Endothelial cell of umbilical vein (primary cell): Measurements from ENCODE around the gene ZNF330. TPM values are rescaled to one million over a fixed set of nuclear protein-coding genes. Genes with fewer than 3 reads are reported as not detected.
A peak's percentile ranks its signal among the peaks of the same experiment; 100 is the strongest.
"Not testable (repeated sequence)": the region's sequence is repeated elsewhere in the genome, so short reads cannot be mapped to it uniquely, and the experiment has no call there.

Source experiments
- BruUV-seq: library from RNA; stranded (reverse); fragments of 400-500 nt; replicated peaks from 2 replicates; lab custom pipeline; 2021; lab: Mats Ljungman, UMichigan
- CTCF ChIA-PET: fragments of 300-600, 350-600 bp; sonication (Branson Sonifier 250); formaldehyde crosslinking; loops from one replicate; lab custom pipeline; 2021; ENCODE audit warnings: antibody characterized with exemption, inconsistent platforms; lab: Charles Lee
- POLR2A ChIA-PET: fragments of 300-600, 350-600 bp; sonication (Branson Sonifier 250); formaldehyde crosslinking; loops from one replicate; lab custom pipeline; 2021; ENCODE audit warnings: antibody characterized with exemption, inconsistent platforms; lab: Charles Lee
- DNase-seq: peaks from one replicate; pipeline ENCODE4 v3.0.0-alpha.2; 2011; ENCODE audit warnings: low read depth, low spot score
- FAIRE-seq: peaks from 2 replicates; lab custom pipeline; 2011; peaks lifted over from hg19 to GRCh38; lab: Jason Lieb, UNC
- H2AFZ ChIP-seq: 2 replicates; pipeline ENCODE4 v1.6.0; 2012; ENCODE audit warnings: low read depth, low read length, control low read depth, inconsistent platforms
- H3K27ac ChIP-seq: 2 replicates; pipeline ENCODE4 v1.5.1; 2011; ENCODE audit warnings: low read depth, mild to moderate bottlenecking, control low read depth, low read length, moderate library complexity; ENCODE audit not compliant: insufficient read depth
- H3K27me3 ChIP-seq, 2 experiments: 2 replicates each; pipeline versions ENCODE4 v1.6.0 to v1.6.1; 2011; ENCODE audit warnings: low read length in 2 of 2, mixed read lengths in 1 of 2; ENCODE audit not compliant: control insufficient read depth in 2 of 2, insufficient read depth in 2 of 2
- H3K36me3 ChIP-seq, 2 experiments: 2 replicates in 1 of 2; 3 replicates in 1 of 2; pipeline ENCODE4 v1.5.1; 2011; ENCODE audit warnings: low read length in 2 of 2, mild to moderate bottlenecking in 1 of 2, moderate library complexity in 1 of 2; ENCODE audit not compliant: control insufficient read depth in 2 of 2, insufficient read depth in 2 of 2; ENCODE audit errors: extremely low read depth in 1 of 2
- H3K4me1 ChIP-seq: 3 replicates; pipeline ENCODE4 v1.5.1; 2011; ENCODE audit warnings: mild to moderate bottlenecking, low read length; ENCODE audit not compliant: control insufficient read depth, insufficient read depth; ENCODE audit errors: extremely low read depth
- H3K4me2 ChIP-seq: 2 replicates; pipeline ENCODE4 v1.6.1; 2011; ENCODE audit warnings: low read length, control low read depth, mixed read lengths; ENCODE audit not compliant: insufficient read depth
- H3K4me3 ChIP-seq, 3 experiments: fragments of 200-600 bp in 1 of 3; sonication (generic), shearing (Covaris generic) in 1 of 3; replicated peaks in 1 of 3; 2 replicates each; pipeline ENCODE4 v1.5.1; 2011 to 2016; ENCODE audit warnings: control low read depth in 3 of 3, low read length in 3 of 3, mild to moderate bottlenecking in 2 of 3, inconsistent platforms in 1 of 3, low read depth in 1 of 3, moderate library complexity in 1 of 3; ENCODE audit not compliant: insufficient read depth in 1 of 3
- H3K79me2 ChIP-seq: 2 replicates; pipeline ENCODE4 v1.6.0; 2012; ENCODE audit warnings: low read length, inconsistent platforms; ENCODE audit not compliant: control insufficient read depth, insufficient read depth
- H3K9ac ChIP-seq: replicated peaks from 2 replicates; pipeline ENCODE3; 2011; ENCODE audit warnings: low read length, control low read depth; ENCODE audit not compliant: insufficient read depth; ENCODE audit errors: extremely low read depth
- H3K9me1 ChIP-seq: replicated peaks from 3 replicates; pipeline ENCODE4 v1.6.0; 2011; ENCODE audit warnings: mild to moderate bottlenecking, low read length; ENCODE audit not compliant: control insufficient read depth, insufficient read depth; ENCODE audit errors: extremely low read depth
- H3K9me3 ChIP-seq: replicated peaks from 2 replicates; pipeline ENCODE4 v1.5.1; 2012; ENCODE audit warnings: low read length, inconsistent platforms; ENCODE audit not compliant: control insufficient read depth, insufficient read depth
- H4K20me1 ChIP-seq: replicated peaks from 2 replicates; pipeline ENCODE3; 2011; ENCODE audit warnings: mild to moderate bottlenecking, low read length; ENCODE audit not compliant: control insufficient read depth, insufficient read depth; ENCODE audit errors: extremely low read depth
- EZH2 ChIP-seq: IDR thresholded peaks from 2 replicates; pipeline ENCODE4 v1.6.1; 2012; ENCODE audit warnings: borderline replicate concordance, low read depth, mild to moderate bottlenecking, moderate library complexity, low read length, inconsistent platforms; ENCODE audit not compliant: severe bottlenecking
- JUN ChIP-seq: IDR thresholded peaks from 2 replicates; pipeline ENCODE4 v1.6.1; 2011; ENCODE audit warnings: borderline replicate concordance, low read depth; ENCODE audit not compliant: insufficient read length, insufficient read depth
- dilution Hi-C: fragments of 300-500 bp; cut with MboI; formaldehyde crosslinking; loops from one replicate; pipeline ENCODE4 v1.15.0; 2019; ENCODE audit warnings: low sequenced_read_pairs; ENCODE audit not compliant: extremely low pct_ligation_motif_present
- intact Hi-C: fragments of 100-400 bp; cut with micrococcal nuclease; formaldehyde crosslinking; loops from one replicate; pipeline ENCODE4 v1.10.0; 2022
- polyA plus RNA-seq, 4 experiments: library from polyadenylated mRNA; depleted of rRNA in 3 of 4; stranded (reverse) in 3 of 4; unstranded in 1 of 4; fragments of >200 nt; gene quantifications; 2 replicates each; pipeline versions ENCODE4 v1.2.1 to v1.2.3, GENCODE V29; 2011 to 2012; ENCODE audit warnings: missing spikeins in 1 of 4
- total RNA-seq: library from RNA; stranded (reverse); gene quantifications from 2 replicates; pipeline ENCODE4 v1.2.3, GENCODE V29; 2021
- TF ChIP-seq, protein P1 (sequence below), 2 donors: IDR thresholded peaks; 1 replicate in 1 of 2; 2 replicates in 1 of 2; pipeline ENCODE4 v1.5.1; 2011; ENCODE audit warnings: low read length in 2 of 2, mild to moderate bottlenecking in 2 of 2, moderate library complexity in 2 of 2, control low read depth in 1 of 2, inconsistent platforms in 1 of 2, low read depth in 1 of 2; ENCODE audit not compliant: insufficient read depth in 1 of 2; ENCODE audit errors: extremely low read depth in 1 of 2
- TF ChIP-seq, protein P2 (sequence below): IDR thresholded peaks from 2 replicates; pipeline ENCODE4 v1.6.1; 2011; ENCODE audit not compliant: insufficient read depth, insufficient read length

Gene ZNF330
- total and polyA plus RNA-seq, 2 donors (not counting 3 experiments of a cell fraction or from before 2014, with no cell fraction given) = 15.5 to 31.0 TPM

DNA sequence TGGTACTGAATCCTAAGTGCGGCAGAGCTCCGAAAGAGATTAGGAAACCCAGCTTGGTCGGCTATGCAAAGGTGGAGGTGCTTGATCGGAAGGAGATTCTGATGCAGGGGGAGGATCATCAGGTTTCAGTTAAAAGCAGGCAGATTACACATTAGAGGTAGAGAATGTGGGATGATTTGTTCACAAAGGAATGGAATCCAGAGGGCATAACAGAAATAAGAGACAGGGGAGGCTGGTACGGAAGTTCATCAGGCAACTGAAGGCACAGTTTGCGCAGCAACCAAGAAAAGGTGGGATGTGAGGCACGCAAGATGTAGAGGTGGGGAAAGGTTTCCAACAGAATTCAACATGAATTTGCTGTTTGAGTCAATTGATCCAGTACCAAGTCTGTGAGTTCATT lies 424 bp upstream of the ZNF330 start:
- POLR2A ChIA-PET = no interaction called here

DNA sequence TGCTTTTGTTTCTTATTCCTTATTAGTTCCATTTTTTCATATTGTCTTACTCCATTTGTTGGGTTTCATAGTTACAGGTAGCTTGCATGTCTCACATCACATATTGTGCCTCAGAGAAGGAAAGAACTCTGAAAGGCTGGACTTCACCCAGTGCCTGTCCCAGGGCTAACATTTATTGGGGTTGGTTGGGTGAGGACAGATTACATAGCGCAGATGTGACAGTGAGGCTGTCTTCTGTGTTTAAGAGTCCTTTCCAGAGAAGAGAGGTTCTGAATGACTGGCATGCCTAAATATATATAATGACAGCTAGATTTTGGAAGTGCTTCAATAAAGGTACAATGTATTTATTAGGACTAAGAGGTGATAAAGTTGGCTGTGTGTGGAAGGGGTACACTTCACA lies 2.7 kb downstream of the ZNF330 start:
- dilution Hi-C loops = no loop called here
- no TSS peak for BruUV-seq
- no peak overlapping the region for H3K9ac ChIP-seq
- ChIA-PET CTCF (no interaction called here), POLR2A (no interaction called here)
- intact Hi-C loops = loop anchor here (5.0 kb wide), 1 partner anchor 869 kb away; no protein-coding TSS in a partner anchor
- H3K9me1 ChIP-seq = no peaks in the 10 kb centered on the region
- no peak for TF ChIP-seq EZH2
- TF ChIP-seq, protein P1, sequence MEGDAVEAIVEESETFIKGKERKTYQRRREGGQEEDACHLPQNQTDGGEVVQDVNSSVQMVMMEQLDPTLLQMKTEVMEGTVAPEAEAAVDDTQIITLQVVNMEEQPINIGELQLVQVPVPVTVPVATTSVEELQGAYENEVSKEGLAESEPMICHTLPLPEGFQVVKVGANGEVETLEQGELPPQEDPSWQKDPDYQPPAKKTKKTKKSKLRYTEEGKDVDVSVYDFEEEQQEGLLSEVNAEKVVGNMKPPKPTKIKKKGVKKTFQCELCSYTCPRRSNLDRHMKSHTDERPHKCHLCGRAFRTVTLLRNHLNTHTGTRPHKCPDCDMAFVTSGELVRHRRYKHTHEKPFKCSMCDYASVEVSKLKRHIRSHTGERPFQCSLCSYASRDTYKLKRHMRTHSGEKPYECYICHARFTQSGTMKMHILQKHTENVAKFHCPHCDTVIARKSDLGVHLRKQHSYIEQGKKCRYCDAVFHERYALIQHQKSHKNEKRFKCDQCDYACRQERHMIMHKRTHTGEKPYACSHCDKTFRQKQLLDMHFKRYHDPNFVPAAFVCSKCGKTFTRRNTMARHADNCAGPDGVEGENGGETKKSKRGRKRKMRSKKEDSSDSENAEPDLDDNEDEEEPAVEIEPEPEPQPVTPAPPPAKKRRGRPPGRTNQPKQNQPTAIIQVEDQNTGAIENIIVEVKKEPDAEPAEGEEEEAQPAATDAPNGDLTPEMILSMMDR (IDR thresholded peaks at IDR 0.05; ENCODE audit: extremely low read depth in 1 of 2, insufficient read depth in 1 of 2, low read depth in 1 of 2, low read length in 2 of 2) = no peak
- no peak for TF ChIP-seq JUN
- H3K4me2 ChIP-seq = no peak overlapping the region
- DNase-seq (no peak), FAIRE-seq (no peak)
- H3K27ac ChIP-seq = no peak overlapping the region
- H3K9me3 ChIP-seq = no peaks in the 10 kb centered on the region
- no peak overlapping the region for H2AFZ ChIP-seq
- peaks cover 2 to 17% of the 10 kb centered on the region in 2 experiments for H3K36me3 ChIP-seq
- peaks cover 10% of the 10 kb centered on the region for H3K4me1 ChIP-seq
- no peak overlapping the region for H3K4me3 ChIP-seq
- no peaks in the 10 kb centered on the region for H4K20me1 ChIP-seq
- H3K79me2 ChIP-seq = peaks cover 44% of the 10 kb centered on the region
- no peaks in the 10 kb centered on the region for H3K27me3 ChIP-seq

More for the DNA sequence above, 424 bp upstream of the ZNF330 start:
- Histone ChIP-seq H3K9me1 (no peaks in the 10 kb centered on the region), H3K4me3 (peak overlapping the region in 1 of 3 experiments; percentile 97), H3K9ac (no peak overlapping the region), H3K9me3 (no peaks in the 10 kb centered on the region), H3K27ac (no peak overlapping the region), H3K36me3 (peaks cover 0 to 8% of the 10 kb centered on the region in 2 experiments), H3K4me1 (peaks cover 10% of the 10 kb centered on the region), H3K79me2 (peaks cover 37% of the 10 kb centered on the region), H3K27me3 (peaks cover 0 to 1% of the 10 kb centered on the region in 2 experiments), H2AFZ (peak overlapping the region; percentile 50), H3K4me2 (peak overlapping the region; percentile 9), H4K20me1 (no peaks in the 10 kb centered on the region)
- TF ChIP-seq, protein P2, sequence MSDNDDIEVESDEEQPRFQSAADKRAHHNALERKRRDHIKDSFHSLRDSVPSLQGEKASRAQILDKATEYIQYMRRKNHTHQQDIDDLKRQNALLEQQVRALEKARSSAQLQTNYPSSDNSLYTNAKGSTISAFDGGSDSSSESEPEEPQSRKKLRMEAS = no peak
- intact Hi-C loops = loop anchor here (2.0 to 5.0 kb wide), 2 partner anchors 59 to 872 kb away; no protein-coding TSS in a partner anchor
- CTCF ChIA-PET = no interaction called here
- FAIRE-seq = no peak
- no peak for DNase-seq
- BruUV-seq = no TSS peak
- dilution Hi-C loops = no loop called here

DNA sequence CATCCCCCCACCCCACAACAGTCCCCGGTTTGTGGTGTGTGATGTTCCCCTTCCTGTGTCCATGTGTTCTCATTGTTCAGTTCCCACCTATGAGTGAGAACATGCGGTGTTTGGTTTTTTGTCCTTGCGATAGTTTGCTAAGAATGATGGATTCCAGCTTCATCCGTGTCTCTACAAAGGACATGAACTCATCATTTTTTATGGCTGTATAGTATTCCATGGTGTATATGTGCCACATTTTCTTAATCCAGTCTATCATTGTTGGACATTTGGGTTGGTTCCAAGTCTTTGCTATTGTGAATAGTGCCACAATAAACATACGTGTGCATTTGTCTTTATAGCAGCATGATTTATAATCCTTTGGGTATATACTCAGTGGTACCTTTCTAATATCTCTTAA lies 6.6 kb downstream of the ZNF330 start:
- H4K20me1 ChIP-seq, H3K27me3 ChIP-seq, POLR2A ChIA-PET, CTCF ChIA-PET, BruUV-seq, H3K9ac ChIP-seq, H3K4me3 ChIP-seq, H3K4me1 ChIP-seq, DNase-seq, H3K27ac ChIP-seq, H3K9me3 ChIP-seq, H3K4me2 ChIP-seq, FAIRE-seq, H3K9me1 ChIP-seq, H2AFZ ChIP-seq, dilution Hi-C loops, intact Hi-C loops: not testable (repeated sequence)
- Histone ChIP-seq H3K79me2 (peaks cover 31% of the 10 kb centered on the region), H3K36me3 (peaks cover 11 to 26% of the 10 kb centered on the region in 2 experiments)
